ENCODE measurements around the gene TOX3.

GRCh38 chr16:52549011-52549692, 2.2 kb upstream of the TOX3 start:
- TF ChIP-seq CEBPB (IDR thresholded peaks at IDR 0.05): no peak
- no peak for TF ChIP-seq EP300 (IDR thresholded peaks at IDR 0.05; ENCODE audit: borderline replicate concordance)
- TF ChIP-seq, protein P1, sequence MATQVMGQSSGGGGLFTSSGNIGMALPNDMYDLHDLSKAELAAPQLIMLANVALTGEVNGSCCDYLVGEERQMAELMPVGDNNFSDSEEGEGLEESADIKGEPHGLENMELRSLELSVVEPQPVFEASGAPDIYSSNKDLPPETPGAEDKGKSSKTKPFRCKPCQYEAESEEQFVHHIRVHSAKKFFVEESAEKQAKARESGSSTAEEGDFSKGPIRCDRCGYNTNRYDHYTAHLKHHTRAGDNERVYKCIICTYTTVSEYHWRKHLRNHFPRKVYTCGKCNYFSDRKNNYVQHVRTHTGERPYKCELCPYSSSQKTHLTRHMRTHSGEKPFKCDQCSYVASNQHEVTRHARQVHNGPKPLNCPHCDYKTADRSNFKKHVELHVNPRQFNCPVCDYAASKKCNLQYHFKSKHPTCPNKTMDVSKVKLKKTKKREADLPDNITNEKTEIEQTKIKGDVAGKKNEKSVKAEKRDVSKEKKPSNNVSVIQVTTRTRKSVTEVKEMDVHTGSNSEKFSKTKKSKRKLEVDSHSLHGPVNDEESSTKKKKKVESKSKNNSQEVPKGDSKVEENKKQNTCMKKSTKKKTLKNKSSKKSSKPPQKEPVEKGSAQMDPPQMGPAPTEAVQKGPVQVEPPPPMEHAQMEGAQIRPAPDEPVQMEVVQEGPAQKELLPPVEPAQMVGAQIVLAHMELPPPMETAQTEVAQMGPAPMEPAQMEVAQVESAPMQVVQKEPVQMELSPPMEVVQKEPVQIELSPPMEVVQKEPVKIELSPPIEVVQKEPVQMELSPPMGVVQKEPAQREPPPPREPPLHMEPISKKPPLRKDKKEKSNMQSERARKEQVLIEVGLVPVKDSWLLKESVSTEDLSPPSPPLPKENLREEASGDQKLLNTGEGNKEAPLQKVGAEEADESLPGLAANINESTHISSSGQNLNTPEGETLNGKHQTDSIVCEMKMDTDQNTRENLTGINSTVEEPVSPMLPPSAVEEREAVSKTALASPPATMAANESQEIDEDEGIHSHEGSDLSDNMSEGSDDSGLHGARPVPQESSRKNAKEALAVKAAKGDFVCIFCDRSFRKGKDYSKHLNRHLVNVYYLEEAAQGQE (IDR thresholded peaks at IDR 0.05; ENCODE audit: low read depth): no peak
- no peak for TF ChIP-seq FOXM1 (IDR thresholded peaks at IDR 0.05; ENCODE audit: borderline replicate concordance, low read depth)
- TF ChIP-seq TAF1 (IDR thresholded peaks at IDR 0.05; ENCODE audit: low read depth): no peak
- no peak for TF ChIP-seq ZBTB7A (IDR thresholded peaks at IDR 0.05; ENCODE audit: low read depth)

Data from Ishikawa (cell line).